CD4-positive, alpha-beta T cell treated with Interleukin-10 for 1 hour (primary cell): ENCODE data around the gene TBC1D9B.
"Not testable (repeated sequence)": the region's sequence is repeated elsewhere in the genome, so short reads cannot be mapped to it uniquely, and the experiment has no call there.

Experiments
- DNase-seq: peaks from one replicate; pipeline ENCODE4 v3.0.0-alpha.2; 2020

TBC1D9B gene

DNA sequence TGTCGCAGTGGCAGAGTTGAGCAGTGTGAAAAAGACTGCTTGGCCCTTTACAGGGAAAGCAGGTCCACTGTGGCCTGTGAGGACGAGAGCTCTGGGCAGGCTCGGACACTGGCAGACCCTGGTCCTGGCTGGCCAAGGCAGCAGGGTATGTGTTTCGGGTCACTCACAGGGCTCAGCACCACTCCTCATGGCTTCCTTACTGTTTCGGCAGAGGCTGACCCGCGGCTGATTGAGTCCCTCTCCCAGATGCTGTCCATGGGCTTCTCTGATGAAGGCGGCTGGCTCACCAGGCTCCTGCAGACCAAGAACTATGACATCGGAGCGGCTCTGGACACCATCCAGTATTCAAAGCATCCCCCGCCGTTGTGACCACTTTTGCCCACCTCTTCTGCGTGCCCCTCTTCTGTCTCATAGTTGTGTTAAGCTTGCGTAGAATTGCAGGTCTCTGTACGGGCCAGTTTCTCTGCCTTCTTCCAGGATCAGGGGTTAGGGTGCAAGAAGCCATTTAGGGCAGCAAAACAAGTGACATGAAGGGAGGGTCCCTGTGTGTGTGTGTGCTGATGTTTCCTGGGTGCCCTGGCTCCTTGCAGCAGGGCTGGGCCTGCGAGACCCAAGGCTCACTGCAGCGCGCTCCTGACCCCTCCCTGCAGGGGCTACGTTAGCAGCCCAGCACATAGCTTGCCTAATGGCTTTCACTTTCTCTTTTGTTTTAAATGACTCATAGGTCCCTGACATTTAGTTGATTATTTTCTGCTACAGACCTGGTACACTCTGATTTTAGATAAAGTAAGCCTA is 71.3 kb downstream of the TBC1D9B start:
- peak; percentile 77 for DNase-seq

DNA sequence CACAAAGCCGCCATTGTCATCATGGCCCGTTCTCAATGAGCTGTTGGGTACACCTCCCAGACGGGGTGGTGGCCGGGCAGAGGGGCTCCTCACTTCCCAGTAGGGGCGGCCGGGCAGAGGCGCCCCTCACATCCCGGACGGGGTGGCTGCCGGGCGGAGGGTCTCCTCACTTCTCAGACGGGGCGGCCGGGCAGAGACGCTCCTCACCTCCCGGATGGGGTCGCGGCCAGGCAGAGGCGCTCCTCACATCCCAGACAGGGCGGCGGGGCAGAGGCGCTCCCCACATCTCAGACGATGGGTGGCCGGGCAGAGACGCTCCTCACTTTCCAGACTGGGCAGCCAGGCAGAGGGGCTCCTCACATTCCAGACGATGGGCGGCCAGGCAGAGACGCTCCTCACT is 72.8 kb downstream of the TBC1D9B start:
- DNase-seq: not testable (repeated sequence)

DNA sequence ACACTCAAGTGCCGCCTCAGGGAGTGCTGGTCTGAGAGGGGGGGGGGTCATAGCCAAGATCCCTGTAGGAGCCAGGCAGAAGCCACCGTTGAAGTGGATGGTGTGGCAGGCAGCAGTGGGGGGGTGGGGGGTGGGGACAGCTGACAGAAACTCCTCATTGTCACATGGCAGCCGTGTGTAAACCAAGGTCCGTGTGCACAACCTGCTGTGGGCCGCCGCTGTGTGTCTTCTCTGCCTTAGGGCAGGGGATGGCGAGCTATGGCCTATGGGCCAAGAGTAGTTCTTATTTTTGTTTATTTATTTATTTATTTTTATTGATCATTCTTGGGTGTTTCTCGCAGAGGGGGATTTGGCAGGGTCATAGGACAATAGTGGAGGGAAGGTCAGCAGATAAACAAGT is 73.6 kb downstream of the TBC1D9B start:
- DNase-seq: no peak

GRCh38 chr5:179833709-179834070 is 74.0 kb downstream of the TBC1D9B start:
- no peak for DNase-seq

- DNase-seq: no peak
Observed at GRCh38 chr5:179833056-179833708, 74.5 kb downstream of the TBC1D9B start.

DNA sequence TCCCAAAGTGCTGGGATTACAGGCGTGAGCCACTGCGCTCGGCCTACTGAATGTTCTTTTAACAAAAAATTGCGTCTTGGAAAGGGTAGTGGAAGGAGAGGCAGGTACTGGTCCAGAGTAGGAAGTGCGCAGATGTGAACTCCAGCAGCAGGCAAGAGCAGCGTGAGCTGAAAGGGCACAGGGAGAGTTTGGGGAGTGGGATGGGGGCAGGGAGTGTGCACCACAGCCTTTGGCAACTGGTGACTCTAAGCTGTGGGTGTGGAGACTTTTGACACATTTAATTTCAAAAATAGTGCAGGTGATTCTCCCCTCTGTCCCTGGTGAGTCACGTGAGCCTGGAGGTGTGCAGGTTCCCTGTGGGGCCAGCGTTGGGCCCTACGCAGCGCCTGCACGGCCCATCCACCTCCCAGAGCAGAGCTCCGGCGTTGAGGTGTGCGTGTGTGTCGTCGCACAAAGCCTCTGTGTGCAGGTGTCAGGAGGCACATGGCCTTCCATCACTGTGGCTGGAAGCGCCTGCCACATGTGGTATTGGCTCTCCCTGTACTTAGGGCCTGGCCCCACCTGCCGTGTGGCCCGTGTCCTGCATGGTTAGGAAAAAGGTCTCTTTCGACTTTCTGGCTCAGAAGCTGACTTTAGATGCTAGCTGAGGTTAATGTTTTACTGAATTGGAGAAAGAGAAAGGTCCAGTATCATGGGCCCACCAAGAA is 75.5 kb downstream of the TBC1D9B start:
- no peak for DNase-seq

DNA sequence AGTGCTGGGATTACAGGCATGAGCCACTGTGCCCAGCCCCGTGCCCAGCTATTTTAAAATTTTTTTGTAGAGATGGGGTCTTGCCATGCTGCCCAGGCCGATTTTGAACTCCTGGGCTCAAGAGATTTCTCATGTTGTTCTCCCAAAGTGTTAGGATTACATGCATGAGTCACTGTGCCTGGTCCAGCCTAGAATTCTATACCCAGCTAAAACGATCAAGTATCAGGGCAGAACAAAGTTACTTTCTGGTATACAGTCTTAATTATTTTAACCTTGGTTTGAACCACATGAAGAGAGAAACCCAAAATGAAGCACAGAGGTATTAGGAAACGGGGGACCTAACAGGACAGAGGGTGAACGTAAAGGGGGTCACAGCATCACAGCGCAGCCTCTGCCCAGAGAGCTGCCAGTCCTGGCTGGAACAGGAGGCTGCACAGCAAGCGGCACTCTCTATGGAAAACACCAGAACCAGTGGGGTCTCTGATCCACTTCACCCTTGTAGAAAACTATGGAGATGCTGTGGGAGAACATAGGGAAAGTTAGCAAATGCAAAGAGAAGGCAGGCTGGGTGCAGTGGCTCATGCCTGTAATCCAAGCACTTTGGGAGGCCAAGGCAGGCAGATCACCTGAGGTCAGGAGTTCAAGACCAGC is 76.8 kb downstream of the TBC1D9B start:
- DNase-seq: no peak

DNA sequence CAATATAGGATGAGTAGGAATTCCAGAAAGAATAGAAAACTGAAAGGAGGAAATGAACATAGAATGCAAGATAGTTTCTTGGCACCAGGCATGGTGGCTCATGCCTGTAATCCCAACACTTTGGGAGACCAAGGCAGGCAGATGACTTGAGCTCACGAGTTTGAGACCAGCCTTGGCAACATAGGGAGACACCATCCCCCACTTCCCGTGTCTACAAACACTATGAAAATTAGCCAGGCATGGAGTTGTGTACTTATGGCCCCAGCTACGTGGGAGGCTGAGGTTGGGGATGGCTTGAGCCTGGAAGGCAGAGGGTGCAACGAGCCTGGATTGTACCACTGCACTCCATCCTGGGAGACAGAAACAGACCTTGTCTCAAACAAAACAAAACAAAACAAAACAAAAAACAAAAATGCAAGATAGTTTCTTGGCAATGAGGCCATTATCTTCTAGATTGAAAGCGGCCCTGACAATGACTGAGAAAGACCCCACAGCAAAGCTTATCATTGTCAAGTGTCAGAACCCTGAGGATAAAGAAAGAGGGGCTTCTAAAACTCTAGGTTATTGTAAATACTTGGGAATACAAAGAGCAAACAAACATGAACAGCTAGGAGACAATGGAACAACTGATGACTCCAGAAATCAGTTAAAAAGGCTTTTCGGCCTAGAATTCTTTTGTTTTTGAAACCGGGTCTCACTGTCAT is 77.8 kb downstream of the TBC1D9B start:
- no peak for DNase-seq

- DNase-seq: no peak
Observed at GRCh38 chr5:179828756-179829421, 78.8 kb downstream of the TBC1D9B start.

DNA sequence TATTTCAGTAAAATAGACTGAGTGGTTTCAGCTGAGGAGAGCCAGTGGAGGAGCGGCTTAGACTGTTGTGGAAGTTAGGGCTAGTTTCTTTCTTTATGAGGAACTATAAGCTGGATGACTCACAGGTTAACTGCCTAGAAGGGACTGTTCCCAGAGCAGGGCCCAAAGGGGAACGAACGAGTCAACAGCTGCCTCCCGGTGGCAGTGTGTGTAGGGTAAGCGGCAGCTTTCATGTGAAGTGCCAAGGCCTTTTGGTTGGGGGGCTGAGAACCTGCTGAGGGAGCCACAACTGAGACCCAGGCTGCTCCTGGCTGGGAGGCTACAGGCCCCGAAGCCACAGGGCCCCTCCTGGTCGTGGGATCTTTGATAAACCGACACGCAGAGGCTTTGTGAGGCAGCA is 80.0 kb downstream of the TBC1D9B start:
- DNase-seq: no peak

- DNase-seq: no peak
Observed at GRCh38 chr5:179825655-179826182, 82.0 kb downstream of the TBC1D9B start.

DNA sequence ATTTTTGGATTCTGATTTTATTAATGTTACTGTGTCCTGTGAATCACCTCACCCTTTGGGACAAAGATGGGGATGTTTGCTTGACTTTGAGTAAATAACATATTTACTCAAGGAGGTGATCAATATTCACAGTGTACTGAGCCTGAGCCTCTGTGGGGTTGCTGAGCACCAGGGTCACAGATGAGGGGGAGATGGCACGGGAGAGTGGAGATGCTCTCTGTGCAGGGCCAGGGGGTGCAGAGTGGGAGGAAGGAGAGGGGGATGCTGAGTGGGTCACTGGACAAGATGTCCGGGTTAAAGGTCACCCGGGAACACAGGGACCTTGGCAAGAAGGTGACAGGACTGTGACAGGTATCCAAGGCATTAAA is 83.0 kb downstream of the TBC1D9B start:
- no peak for DNase-seq

GRCh38 chr5:179823937-179824744 is 83.6 kb downstream of the TBC1D9B start:
- no peak for DNase-seq

- DNase-seq: no peak
Observed at GRCh38 chr5:179822444-179822990, 85.2 kb downstream of the TBC1D9B start.

DNA sequence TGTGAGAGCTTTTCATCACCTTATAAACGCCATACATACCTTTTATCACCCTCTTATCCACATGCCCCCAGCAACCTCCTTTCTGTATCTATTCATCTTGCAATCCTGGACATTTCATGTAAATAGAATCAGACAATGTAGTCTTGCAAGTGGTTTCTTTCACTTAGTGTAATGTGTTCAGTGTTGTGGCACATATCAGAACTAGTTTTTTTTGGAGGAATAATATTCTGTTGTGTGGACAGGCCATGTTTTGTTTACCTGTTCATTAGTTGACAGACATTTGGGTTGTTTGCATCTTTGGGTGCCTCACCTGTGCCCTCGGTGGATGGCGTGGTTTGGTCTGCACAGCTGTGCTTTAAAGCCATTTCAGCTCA is 85.7 kb downstream of the TBC1D9B start:
- no peak for DNase-seq

DNA sequence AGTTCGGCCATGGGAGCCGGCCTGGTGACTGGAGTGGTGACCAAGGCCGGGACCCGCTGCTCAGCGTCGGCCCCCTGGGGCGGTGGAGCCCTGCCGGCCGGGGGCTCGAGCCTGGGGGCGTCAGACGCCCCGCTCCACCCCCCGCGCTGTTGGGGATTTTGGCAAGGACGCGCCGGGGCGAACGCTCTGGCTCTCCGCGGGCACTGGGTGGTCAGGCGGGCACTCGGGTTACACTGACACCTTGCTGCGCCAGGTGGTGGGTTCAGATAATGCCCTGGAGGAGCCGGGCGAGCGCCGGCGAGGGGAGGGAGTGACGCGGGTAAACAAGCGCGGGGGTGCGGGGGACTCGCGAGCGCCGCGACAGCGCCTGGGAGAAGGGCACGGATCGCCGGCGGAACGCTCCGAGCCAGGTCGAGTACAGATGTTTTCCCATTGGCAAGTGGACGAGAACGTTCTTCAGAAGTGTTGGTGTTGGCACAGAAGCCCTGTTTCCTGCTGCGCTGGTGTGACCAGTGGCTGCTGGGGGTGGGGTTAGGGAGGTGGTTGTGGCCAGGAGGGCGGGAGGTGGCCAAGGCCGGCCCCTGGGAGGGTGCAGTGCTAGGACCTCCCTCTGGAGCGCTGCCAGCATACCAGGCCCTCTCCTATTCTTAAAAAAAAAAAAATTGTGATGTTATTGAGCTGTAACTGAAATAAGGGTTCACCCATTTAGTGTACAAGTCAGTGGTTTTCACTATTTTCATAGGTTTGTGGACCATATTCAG is 86.2 kb downstream of the TBC1D9B start:
- peak; percentile 93 for DNase-seq

GRCh38 chr5:179820483-179821297 is 87.0 kb downstream of the TBC1D9B start, which contains the start of gene SQSTM1:
TSS of gene SQSTM1 (plus strand) at chr5:179820905. CDS start at chr5:179820937, 32 bp downstream.
- peak; percentile 88 for DNase-seq

- DNase-seq: no peak
Observed at GRCh38 chr5:179820127-179820482, 87.6 kb downstream of the TBC1D9B start.
